ENCODE data around the gene MIA3.

DNA sequence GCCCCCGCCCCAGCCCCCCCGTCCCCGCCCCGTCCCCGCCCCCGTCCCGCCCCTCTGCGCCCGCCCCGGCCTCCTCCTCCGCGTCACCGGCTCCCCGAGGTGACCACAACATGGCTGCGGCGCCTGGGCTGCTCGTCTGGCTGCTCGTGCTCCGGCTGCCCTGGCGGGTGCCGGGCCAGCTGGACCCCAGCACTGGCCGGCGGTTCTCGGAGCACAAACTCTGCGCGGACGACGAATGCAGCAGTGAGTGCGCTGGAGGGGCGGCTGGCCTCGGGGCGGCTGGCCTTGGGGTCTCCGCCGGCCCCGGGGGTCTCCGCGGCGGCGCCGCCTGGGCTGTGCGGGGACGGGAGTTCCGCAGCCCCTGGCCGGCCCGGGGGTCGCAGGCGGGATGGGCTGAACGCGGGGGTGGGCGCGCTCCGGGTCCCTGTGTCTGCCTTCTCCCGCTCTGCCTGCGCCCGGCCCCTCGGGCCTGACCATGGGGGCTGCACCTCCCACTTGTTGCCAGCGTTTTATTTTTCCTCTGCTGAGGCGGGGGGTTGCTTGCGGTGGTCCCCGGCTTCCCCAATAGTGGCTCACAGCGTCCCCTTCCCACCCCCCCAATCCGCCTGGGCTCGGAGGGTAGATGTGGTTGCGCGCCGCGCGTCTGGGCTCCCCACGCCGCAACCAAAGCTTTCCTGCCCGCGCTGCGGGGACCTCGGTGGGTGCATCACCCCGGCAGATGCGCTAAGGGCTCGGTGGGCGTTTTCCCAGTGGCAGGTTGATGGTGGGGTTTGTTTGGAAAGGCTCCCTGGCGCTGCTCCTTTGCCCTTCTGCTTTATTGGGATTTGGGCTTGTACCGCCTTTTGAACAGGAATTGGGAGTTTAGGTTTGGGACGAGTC is at the start of gene MIA3:
- TF ChIP-seq, protein P1, sequence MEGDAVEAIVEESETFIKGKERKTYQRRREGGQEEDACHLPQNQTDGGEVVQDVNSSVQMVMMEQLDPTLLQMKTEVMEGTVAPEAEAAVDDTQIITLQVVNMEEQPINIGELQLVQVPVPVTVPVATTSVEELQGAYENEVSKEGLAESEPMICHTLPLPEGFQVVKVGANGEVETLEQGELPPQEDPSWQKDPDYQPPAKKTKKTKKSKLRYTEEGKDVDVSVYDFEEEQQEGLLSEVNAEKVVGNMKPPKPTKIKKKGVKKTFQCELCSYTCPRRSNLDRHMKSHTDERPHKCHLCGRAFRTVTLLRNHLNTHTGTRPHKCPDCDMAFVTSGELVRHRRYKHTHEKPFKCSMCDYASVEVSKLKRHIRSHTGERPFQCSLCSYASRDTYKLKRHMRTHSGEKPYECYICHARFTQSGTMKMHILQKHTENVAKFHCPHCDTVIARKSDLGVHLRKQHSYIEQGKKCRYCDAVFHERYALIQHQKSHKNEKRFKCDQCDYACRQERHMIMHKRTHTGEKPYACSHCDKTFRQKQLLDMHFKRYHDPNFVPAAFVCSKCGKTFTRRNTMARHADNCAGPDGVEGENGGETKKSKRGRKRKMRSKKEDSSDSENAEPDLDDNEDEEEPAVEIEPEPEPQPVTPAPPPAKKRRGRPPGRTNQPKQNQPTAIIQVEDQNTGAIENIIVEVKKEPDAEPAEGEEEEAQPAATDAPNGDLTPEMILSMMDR (conservative IDR thresholded peaks at IDR 0.05), result no peak
- no peak; the same call in 1 of the 2 replicates for TF ChIP-seq ZFX (IDR thresholded peaks at IDR 0.05)

Measured in C4-2B (cell line).